Gastroesophageal sphincter (tissue), 4 donors: ENCODE results near the gene IFFO2. TPM values are rescaled to one million over a fixed set of nuclear protein-coding genes. Genes with fewer than 3 reads are reported as not detected.
A peak's percentile ranks its signal among the peaks of the same experiment; 100 is the strongest.

Experiments
- ATAC-seq: fragments of 150-250 bp; one replicate; pipeline ENCODE4 v1.9.1; 2016; ENCODE audit warnings: mild to moderate bottlenecking, moderate library complexity
- H3K27ac ChIP-seq, 4 donors: fragments of 200-600 bp; sonication (generic) in 3 of 4; 1 replicate in 3 of 4; 2 replicates in 1 of 4; pipeline ENCODE4 v1.5.1; 2016 to 2019
- H3K27me3 ChIP-seq: fragments of 200-600 bp; sonication (generic); one replicate; pipeline ENCODE4 v1.5.1; 2019
- H3K36me3 ChIP-seq, 2 donors: fragments of 200-600 bp; sonication (generic); one replicate each; pipeline ENCODE4 v1.5.1; 2019; ENCODE audit warnings: control low read depth in 1 of 2
- H3K4me1 ChIP-seq, 3 donors: fragments of 200-600 bp; sonication (generic); 1 replicate in 2 of 3; 2 replicates in 1 of 3; pipeline ENCODE4 v1.5.1; 2016 to 2019; ENCODE audit warnings: control low read depth in 2 of 3
- H3K4me3 ChIP-seq, 2 donors: fragments of 200-600 bp; sonication (generic); one replicate each; pipeline ENCODE4 v1.5.1; 2019; ENCODE audit warnings: mild to moderate bottlenecking in 1 of 2, moderate library complexity in 1 of 2
- H3K9me3 ChIP-seq, 3 donors: fragments of 200-600 bp; sonication (generic); one replicate each; pipeline ENCODE4 v1.5.1; 2017 to 2019; ENCODE audit warnings: control low read depth in 2 of 3
- CTCF ChIP-seq, 4 experiments: fragments of 200-600 bp in 2 of 4; fragments of 450-650 bp in 2 of 4; sonication (generic) in 1 of 4; IDR thresholded peaks; one replicate each; pipeline ENCODE4 v1.5.1; 2017 to 2019; ENCODE audit warnings: antibody characterized with exemption in 4 of 4, mild to moderate bottlenecking in 2 of 4, moderate library complexity in 2 of 4
- EP300 ChIP-seq: sonication (generic); formaldehyde crosslinking; IDR thresholded peaks from one replicate; pipeline ENCODE4 v1.6.1; 2017; ENCODE audit warnings: antibody characterized with exemption, mild to moderate bottlenecking
- POLR2A ChIP-seq, 2 donors: fragments of 450-650 bp; IDR thresholded peaks; one replicate each; pipeline ENCODE4 v1.6.1; 2017; ENCODE audit warnings: antibody characterized with exemption in 2 of 2, mild to moderate bottlenecking in 2 of 2, moderate library complexity in 1 of 2
- POLR2AphosphoS5 ChIP-seq: sonication (generic); formaldehyde crosslinking; IDR thresholded peaks from one replicate; pipeline ENCODE4 v1.6.1; 2017; ENCODE audit warnings: antibody characterized with exemption
- WGBS, 2 donors: methylation state at CpG; one replicate each; pipeline ENCODE4 v1.1.5; 2018; ENCODE audit warnings: low coverage in 1 of 2; 5-methylcytosine and 5-hydroxymethylcytosine counted together
- total RNA-seq, 4 donors: library from RNA; depleted of rRNA; stranded (reverse); fragments of >200 nt; gene quantifications; one replicate each; pipeline ENCODE4 v1.1.0, GENCODE V29; 2016

Gene IFFO2
- total RNA-seq, 4 donors from 2014 or later: 9.3 to 18.4 (median 12.7) TPM

- ATAC-seq: no peak
- Histone ChIP-seq H3K36me3 (no peaks in the 10 kb centered on the region), H3K27me3 (no peaks in the 10 kb centered on the region), H3K4me3 (no peak overlapping the region), H3K4me1 (peaks cover 0 to 20% (median 0%) of the 10 kb centered on the region in 3 donors), H3K9me3 (no peaks in the 10 kb centered on the region), H3K27ac (no peak overlapping the region)
- TF ChIP-seq POLR2AphosphoS5: no peak
- TF ChIP-seq POLR2A (IDR thresholded peaks at IDR 0.05): no peak
- no peak for TF ChIP-seq EP300
- no peak for TF ChIP-seq CTCF (IDR thresholded peaks at IDR 0.05)
- 70 to 83% methylated on average over 3 of the region's 3 CpGs for WGBS, 2 donors
Observed at GRCh38 chr1:18960821-18961220, 4.3 kb upstream of the IFFO2 start.

GRCh38 chr1:18960409-18960808, 3.9 kb upstream of the IFFO2 start:
- 90 to 93% methylated on average over 4 of the region's 4 CpGs for WGBS, 2 donors
- H3K4me3 ChIP-seq: no peak overlapping the region
- no peak for TF ChIP-seq CTCF (IDR thresholded peaks at IDR 0.05)
- no peak for ATAC-seq
- no peaks in the 10 kb centered on the region for H3K36me3 ChIP-seq
- H3K9me3 ChIP-seq: no peaks in the 10 kb centered on the region
- peaks cover 0 to 22% (median 0%) of the 10 kb centered on the region in 3 donors for H3K4me1 ChIP-seq
- H3K27ac ChIP-seq: no peak overlapping the region
- no peaks in the 10 kb centered on the region for H3K27me3 ChIP-seq

- TF ChIP-seq POLR2AphosphoS5: no peak
- TF ChIP-seq POLR2A (IDR thresholded peaks at IDR 0.05): no peak
- no peak for TF ChIP-seq CTCF (IDR thresholded peaks at IDR 0.05)
- no peak for TF ChIP-seq EP300
- no peaks in the 10 kb centered on the region for H3K9me3 ChIP-seq
- ATAC-seq: no peak
- H3K4me1 ChIP-seq: peaks cover 0 to 30% (median 6%) of the 10 kb centered on the region in 3 donors
- no peaks in the 10 kb centered on the region for H3K27me3 ChIP-seq
- no peaks in the 10 kb centered on the region for H3K36me3 ChIP-seq
- H3K4me3 ChIP-seq: no peak overlapping the region
- WGBS, 2 donors: 67 to 81% methylated on average over 3 of the region's 4 CpGs
- H3K27ac ChIP-seq: no peak overlapping the region
Observed at GRCh38 chr1:18959591-18959990, 3.1 kb upstream of the IFFO2 start.

- no peak for ATAC-seq
- peak overlapping the region in 1 of 2 donors; percentile 90 for H3K4me3 ChIP-seq
- 70 to 75% methylated on average over 5 to 7 of the region's 17 CpGs for WGBS, 2 donors
- no peaks in the 10 kb centered on the region for H3K36me3 ChIP-seq
- peak overlapping the region in 3 of 4 donors; percentile 92 to 97 (median 92) for H3K27ac ChIP-seq
- no peaks in the 10 kb centered on the region for H3K27me3 ChIP-seq
- no peak for TF ChIP-seq EP300
- TF ChIP-seq CTCF (IDR thresholded peaks at IDR 0.05): no peak
- TF ChIP-seq POLR2AphosphoS5: no peak
- no peak for TF ChIP-seq POLR2A (IDR thresholded peaks at IDR 0.05)
- no peaks in the 10 kb centered on the region for H3K9me3 ChIP-seq
- peaks cover 0 to 46% (median 19%) of the 10 kb centered on the region in 3 donors for H3K4me1 ChIP-seq
Observed at GRCh38 chr1:18957532-18958300, 1.2 kb upstream of the IFFO2 start.

GRCh38 chr1:18957136-18957521, 653 bp upstream of the IFFO2 start:
- Histone ChIP-seq H3K27me3 (no peaks in the 10 kb centered on the region), H3K4me3 (peak overlapping the region; percentile 89 to 90), H3K9me3 (no peaks in the 10 kb centered on the region), H3K27ac (peak overlapping the region in 3 of 4 donors; percentile 92 to 97 (median 92)), H3K36me3 (no peaks in the 10 kb centered on the region), H3K4me1 (peaks cover 0 to 46% (median 19%) of the 10 kb centered on the region in 3 donors)
- TF ChIP-seq POLR2A (IDR thresholded peaks at IDR 0.05) (no peak), EP300 (no peak), CTCF (IDR thresholded peaks at IDR 0.05) (no peak), POLR2AphosphoS5 (no peak)
- no peak for ATAC-seq
- 60% methylated on average over 2 of the region's 27 CpGs; no CpG with 5 or more reads in 1 of the 2 donors for WGBS, 2 donors
